ENCODE data around the gene JARID2. TPM values are rescaled to one million over a fixed set of nuclear protein-coding genes. Genes with fewer than 3 reads are reported as not detected.

JARID2 gene
- total RNA-seq, 1 experiment from 2014 or later = 180 TPM

DNA sequence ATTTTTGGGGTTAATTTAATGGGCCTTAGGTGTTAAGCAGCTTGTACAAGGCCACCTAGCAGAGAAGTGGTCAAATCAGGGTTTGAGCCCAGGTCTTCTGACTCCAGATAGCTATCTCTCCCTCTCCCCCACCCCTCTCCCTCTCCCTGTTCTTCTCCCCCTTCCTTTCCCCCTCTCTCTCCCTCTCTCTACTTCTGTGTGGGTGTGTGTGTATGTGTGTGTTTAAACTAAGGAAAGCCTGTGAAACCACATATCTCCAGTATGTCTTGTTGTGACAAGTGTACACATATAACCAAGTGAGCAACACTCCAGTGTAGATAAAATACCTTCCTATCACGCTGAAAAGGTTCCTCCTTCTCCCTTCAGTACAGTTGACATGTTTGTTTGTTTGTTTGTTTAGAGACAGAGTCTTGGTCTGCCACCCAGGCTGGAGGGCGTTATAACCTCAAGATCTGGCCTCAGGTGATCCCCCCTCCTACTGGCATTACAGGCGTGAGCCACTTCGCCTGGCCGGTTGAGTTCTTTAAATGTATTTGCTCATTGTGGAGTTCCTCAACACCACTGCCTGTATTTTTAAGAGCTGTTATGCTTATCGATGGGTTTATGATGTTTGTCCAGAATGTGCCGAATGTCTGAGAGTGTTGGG is 140.4 kb downstream of the JARID2 start:
- POLR2A ChIA-PET = no interaction called here
- CTCF ChIA-PET = interaction anchor here (0.6 kb wide), 1 partner anchor 25 kb away, joined by 3 read pairs; no protein-coding TSS in a partner anchor
- DNase-seq (ENCODE audit: low spot score) = no peak
- no peak for TF ChIP-seq FOXP1 (CRISPR knock-in tag; IDR thresholded peaks at IDR 0.05; ENCODE audit: borderline replicate concordance)
- no peak for TF ChIP-seq PRRX2 (CRISPR knock-in tag; IDR thresholded peaks at IDR 0.05)
- no peak for TF ChIP-seq ETV6 (CRISPR knock-in tag; IDR thresholded peaks at IDR 0.05)
- TF ChIP-seq, protein P1, sequence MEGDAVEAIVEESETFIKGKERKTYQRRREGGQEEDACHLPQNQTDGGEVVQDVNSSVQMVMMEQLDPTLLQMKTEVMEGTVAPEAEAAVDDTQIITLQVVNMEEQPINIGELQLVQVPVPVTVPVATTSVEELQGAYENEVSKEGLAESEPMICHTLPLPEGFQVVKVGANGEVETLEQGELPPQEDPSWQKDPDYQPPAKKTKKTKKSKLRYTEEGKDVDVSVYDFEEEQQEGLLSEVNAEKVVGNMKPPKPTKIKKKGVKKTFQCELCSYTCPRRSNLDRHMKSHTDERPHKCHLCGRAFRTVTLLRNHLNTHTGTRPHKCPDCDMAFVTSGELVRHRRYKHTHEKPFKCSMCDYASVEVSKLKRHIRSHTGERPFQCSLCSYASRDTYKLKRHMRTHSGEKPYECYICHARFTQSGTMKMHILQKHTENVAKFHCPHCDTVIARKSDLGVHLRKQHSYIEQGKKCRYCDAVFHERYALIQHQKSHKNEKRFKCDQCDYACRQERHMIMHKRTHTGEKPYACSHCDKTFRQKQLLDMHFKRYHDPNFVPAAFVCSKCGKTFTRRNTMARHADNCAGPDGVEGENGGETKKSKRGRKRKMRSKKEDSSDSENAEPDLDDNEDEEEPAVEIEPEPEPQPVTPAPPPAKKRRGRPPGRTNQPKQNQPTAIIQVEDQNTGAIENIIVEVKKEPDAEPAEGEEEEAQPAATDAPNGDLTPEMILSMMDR (IDR thresholded peaks at IDR 0.05) = no peak
- TF ChIP-seq, protein P2, sequence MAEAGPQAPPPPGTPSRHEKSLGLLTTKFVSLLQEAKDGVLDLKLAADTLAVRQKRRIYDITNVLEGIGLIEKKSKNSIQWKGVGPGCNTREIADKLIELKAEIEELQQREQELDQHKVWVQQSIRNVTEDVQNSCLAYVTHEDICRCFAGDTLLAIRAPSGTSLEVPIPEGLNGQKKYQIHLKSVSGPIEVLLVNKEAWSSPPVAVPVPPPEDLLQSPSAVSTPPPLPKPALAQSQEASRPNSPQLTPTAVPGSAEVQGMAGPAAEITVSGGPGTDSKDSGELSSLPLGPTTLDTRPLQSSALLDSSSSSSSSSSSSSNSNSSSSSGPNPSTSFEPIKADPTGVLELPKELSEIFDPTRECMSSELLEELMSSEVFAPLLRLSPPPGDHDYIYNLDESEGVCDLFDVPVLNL (CRISPR knock-in tag; IDR thresholded peaks at IDR 0.05; ENCODE audit: borderline replicate concordance, low read depth) = no peak
- TF ChIP-seq, protein P3, sequence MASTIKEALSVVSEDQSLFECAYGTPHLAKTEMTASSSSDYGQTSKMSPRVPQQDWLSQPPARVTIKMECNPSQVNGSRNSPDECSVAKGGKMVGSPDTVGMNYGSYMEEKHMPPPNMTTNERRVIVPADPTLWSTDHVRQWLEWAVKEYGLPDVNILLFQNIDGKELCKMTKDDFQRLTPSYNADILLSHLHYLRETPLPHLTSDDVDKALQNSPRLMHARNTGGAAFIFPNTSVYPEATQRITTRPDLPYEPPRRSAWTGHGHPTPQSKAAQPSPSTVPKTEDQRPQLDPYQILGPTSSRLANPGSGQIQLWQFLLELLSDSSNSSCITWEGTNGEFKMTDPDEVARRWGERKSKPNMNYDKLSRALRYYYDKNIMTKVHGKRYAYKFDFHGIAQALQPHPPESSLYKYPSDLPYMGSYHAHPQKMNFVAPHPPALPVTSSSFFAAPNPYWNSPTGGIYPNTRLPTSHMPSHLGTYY (CRISPR knock-in tag; IDR thresholded peaks at IDR 0.05) = no peak
- TF ChIP-seq SMAD4 (CRISPR knock-in tag; IDR thresholded peaks at IDR 0.05) = no peak
- no peak for TF ChIP-seq ZNF317 (CRISPR knock-in tag; IDR thresholded peaks at IDR 0.05; ENCODE audit: borderline replicate concordance, low read depth)
- TF ChIP-seq JAZF1 (CRISPR knock-in tag; IDR thresholded peaks at IDR 0.05) = no peak
- TF ChIP-seq, protein P4, sequence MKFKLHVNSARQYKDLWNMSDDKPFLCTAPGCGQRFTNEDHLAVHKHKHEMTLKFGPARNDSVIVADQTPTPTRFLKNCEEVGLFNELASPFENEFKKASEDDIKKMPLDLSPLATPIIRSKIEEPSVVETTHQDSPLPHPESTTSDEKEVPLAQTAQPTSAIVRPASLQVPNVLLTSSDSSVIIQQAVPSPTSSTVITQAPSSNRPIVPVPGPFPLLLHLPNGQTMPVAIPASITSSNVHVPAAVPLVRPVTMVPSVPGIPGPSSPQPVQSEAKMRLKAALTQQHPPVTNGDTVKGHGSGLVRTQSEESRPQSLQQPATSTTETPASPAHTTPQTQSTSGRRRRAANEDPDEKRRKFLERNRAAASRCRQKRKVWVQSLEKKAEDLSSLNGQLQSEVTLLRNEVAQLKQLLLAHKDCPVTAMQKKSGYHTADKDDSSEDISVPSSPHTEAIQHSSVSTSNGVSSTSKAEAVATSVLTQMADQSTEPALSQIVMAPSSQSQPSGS (CRISPR knock-in tag; IDR thresholded peaks at IDR 0.05; ENCODE audit: borderline replicate concordance, low read depth) = no peak
- Mint-ChIP-seq H3K27ac (peak overlapping the region; percentile 79), H3K4me3 (no peak overlapping the region), H3K36me3 (0 out of 2 replicates have a peak, but pooled peaks cover 3% of the 10 kb centered on the region), H3K9me3 (no peaks in the 10 kb centered on the region), H3K4me1 (peaks cover 93% of the 10 kb centered on the region), H3K27me3 (ENCODE audit: low read depth) (no peaks in the 10 kb centered on the region)
- ATAC-seq = no peak

DNA sequence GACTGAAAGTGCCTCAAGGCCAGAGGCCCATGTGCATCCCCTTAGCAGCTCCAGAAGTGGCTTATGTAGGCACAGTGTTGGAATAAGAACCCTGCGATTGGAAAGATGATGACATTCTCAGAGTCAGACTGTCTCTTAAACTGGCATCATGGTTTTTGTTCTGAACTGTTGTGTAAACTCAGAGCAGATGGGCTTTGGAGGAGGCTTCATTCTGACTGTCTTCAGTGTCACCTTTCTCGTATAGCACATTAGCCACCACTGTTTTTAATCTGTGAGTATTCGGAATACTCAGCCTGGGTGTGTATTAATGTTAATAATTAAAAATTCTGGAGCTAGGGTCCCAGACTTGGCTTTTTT is 140.9 kb downstream of the JARID2 start:
- 0 out of 2 replicates have a peak, but pooled peaks cover 3% of the 10 kb centered on the region for H3K36me3 Mint-ChIP-seq
- H3K4me1 Mint-ChIP-seq = peaks cover 93% of the 10 kb centered on the region
- peak overlapping the region; percentile 79; the same call in 1 of the 2 replicates for H3K27ac Mint-ChIP-seq
- POLR2A ChIA-PET = interaction anchor here (0.6 kb wide), 1 partner anchor 137 kb away, joined by 3 read pairs; no protein-coding TSS in a partner anchor
- H3K9me3 Mint-ChIP-seq = no peaks in the 10 kb centered on the region
- no peaks in the 10 kb centered on the region for H3K27me3 Mint-ChIP-seq (ENCODE audit: low read depth)
- CTCF ChIA-PET = interaction anchor here (0.6 kb wide), 1 partner anchor 25 kb away, joined by 3 read pairs; no protein-coding TSS in a partner anchor
- no peak overlapping the region for H3K4me3 Mint-ChIP-seq
- DNase-seq (ENCODE audit: low spot score) (no peak), ATAC-seq (no peak)
- no peak for TF ChIP-seq EMX1 (CRISPR knock-in tag; IDR thresholded peaks at IDR 0.05)
- no peak for TF ChIP-seq MXD4 (CRISPR knock-in tag; IDR thresholded peaks at IDR 0.05; ENCODE audit: borderline replicate concordance)
- TF ChIP-seq ZNF263 (CRISPR knock-in tag; IDR thresholded peaks at IDR 0.05; ENCODE audit: low read depth) = no peak
- TF ChIP-seq SOX15 (CRISPR knock-in tag; IDR thresholded peaks at IDR 0.05) = no peak
- TF ChIP-seq, protein P5, sequence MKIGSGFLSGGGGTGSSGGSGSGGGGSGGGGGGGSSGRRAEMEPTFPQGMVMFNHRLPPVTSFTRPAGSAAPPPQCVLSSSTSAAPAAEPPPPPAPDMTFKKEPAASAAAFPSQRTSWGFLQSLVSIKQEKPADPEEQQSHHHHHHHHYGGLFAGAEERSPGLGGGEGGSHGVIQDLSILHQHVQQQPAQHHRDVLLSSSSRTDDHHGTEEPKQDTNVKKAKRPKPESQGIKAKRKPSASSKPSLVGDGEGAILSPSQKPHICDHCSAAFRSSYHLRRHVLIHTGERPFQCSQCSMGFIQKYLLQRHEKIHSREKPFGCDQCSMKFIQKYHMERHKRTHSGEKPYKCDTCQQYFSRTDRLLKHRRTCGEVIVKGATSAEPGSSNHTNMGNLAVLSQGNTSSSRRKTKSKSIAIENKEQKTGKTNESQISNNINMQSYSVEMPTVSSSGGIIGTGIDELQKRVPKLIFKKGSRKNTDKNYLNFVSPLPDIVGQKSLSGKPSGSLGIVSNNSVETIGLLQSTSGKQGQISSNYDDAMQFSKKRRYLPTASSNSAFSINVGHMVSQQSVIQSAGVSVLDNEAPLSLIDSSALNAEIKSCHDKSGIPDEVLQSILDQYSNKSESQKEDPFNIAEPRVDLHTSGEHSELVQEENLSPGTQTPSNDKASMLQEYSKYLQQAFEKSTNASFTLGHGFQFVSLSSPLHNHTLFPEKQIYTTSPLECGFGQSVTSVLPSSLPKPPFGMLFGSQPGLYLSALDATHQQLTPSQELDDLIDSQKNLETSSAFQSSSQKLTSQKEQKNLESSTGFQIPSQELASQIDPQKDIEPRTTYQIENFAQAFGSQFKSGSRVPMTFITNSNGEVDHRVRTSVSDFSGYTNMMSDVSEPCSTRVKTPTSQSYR (CRISPR knock-in tag; IDR thresholded peaks at IDR 0.05) = no peak
- TF ChIP-seq, protein P6, sequence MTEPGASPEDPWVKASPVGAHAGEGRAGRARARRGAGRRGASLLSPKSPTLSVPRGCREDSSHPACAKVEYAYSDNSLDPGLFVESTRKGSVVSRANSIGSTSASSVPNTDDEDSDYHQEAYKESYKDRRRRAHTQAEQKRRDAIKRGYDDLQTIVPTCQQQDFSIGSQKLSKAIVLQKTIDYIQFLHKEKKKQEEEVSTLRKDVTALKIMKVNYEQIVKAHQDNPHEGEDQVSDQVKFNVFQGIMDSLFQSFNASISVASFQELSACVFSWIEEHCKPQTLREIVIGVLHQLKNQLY (CRISPR knock-in tag; IDR thresholded peaks at IDR 0.05) = no peak
- TF ChIP-seq TEAD1 (CRISPR knock-in tag; IDR thresholded peaks at IDR 0.05) = no peak
- no peak for TF ChIP-seq IRF2 (CRISPR knock-in tag; IDR thresholded peaks at IDR 0.05; ENCODE audit: borderline replicate concordance, low read depth)
- no peak for TF ChIP-seq KAT7 (CRISPR knock-in tag; IDR thresholded peaks at IDR 0.05; ENCODE audit: borderline replicate concordance)
- TF ChIP-seq ESRRA (CRISPR knock-in tag; IDR thresholded peaks at IDR 0.05; ENCODE audit: borderline replicate concordance) = no peak
- TF ChIP-seq ZBTB21 (CRISPR knock-in tag; IDR thresholded peaks at IDR 0.05; ENCODE audit: borderline replicate concordance) = no peak
- TF ChIP-seq FOXJ3 (CRISPR knock-in tag; IDR thresholded peaks at IDR 0.05; ENCODE audit: borderline replicate concordance) = no peak
- TF ChIP-seq, protein P7, sequence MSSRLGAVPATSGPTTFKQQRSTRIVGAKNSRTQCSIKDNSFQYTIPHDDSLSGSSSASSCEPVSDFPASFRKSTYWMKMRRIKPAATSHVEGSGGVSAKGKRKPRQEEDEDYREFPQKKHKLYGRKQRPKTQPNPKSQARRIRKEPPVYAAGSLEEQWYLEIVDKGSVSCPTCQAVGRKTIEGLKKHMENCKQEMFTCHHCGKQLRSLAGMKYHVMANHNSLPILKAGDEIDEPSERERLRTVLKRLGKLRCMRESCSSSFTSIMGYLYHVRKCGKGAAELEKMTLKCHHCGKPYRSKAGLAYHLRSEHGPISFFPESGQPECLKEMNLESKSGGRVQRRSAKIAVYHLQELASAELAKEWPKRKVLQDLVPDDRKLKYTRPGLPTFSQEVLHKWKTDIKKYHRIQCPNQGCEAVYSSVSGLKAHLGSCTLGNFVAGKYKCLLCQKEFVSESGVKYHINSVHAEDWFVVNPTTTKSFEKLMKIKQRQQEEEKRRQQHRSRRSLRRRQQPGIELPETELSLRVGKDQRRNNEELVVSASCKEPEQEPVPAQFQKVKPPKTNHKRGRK (CRISPR knock-in tag; IDR thresholded peaks at IDR 0.05; ENCODE audit: borderline replicate concordance) = no peak
- TF ChIP-seq RELA (CRISPR knock-in tag; IDR thresholded peaks at IDR 0.05; ENCODE audit: borderline replicate concordance) = no peak
- no peak for TF ChIP-seq ZNF671 (CRISPR knock-in tag; IDR thresholded peaks at IDR 0.05)

Measured in WTC11 (cell line).